Ovary (tissue), 9 donors: ENCODE results near the gene PRKAR2A. TPM values are rescaled to one million over a fixed set of nuclear protein-coding genes. Genes with fewer than 3 reads are reported as not detected.
"Not testable (repeated sequence)": the region's sequence is repeated elsewhere in the genome, so short reads cannot be mapped to it uniquely, and the experiment has no call there.

Experiments used
- DNase-seq, 5 donors: peaks; one replicate each; pipeline ENCODE4 v3.0.0-alpha.2; 2019 to 2020
- H3K27ac ChIP-seq, 2 donors: fragments of 200-600 bp; one replicate each; pipeline versions ENCODE4 v1.5.1 to v1.8.0; 2019 to 2022
- H3K27me3 ChIP-seq: fragments of 200-600 bp; one replicate; pipeline ENCODE4 v1.8.0; 2022
- H3K36me3 ChIP-seq: fragments of 200-600 bp; sonication (generic); one replicate; pipeline ENCODE4 v1.5.1; 2019
- H3K4me1 ChIP-seq: one replicate; pipeline ENCODE4 v1.8.1; 2013; ENCODE audit warnings: mild to moderate bottlenecking, moderate library complexity; ENCODE audit not compliant: insufficient read depth
- H3K4me3 ChIP-seq: fragments of 200-600 bp; sonication (generic); one replicate; pipeline ENCODE4 v1.5.1; 2017
- H3K9me3 ChIP-seq, 2 donors: fragments of 200-600 bp in 1 of 2; sonication (generic) in 1 of 2; one replicate each; pipeline versions ENCODE4 v1.5.1 to v1.8.1; 2013 to 2019; ENCODE audit warnings: mild to moderate bottlenecking in 1 of 2, moderate library complexity in 1 of 2
- EP300 ChIP-seq: sonication (generic); formaldehyde crosslinking; IDR thresholded peaks from one replicate; pipeline ENCODE4 v1.6.1; 2017; ENCODE audit warnings: antibody characterized with exemption
- POLR2A ChIP-seq: fragments of 450-650 bp; IDR thresholded peaks from one replicate; pipeline ENCODE4 v1.6.1; 2017; ENCODE audit warnings: antibody characterized with exemption, mild to moderate bottlenecking, moderate library complexity
- WGBS, 3 donors: extraction: QIAGEN DNeasy Blood & Tissue Kit in 1 of 3; methylation state at CpG; one replicate each; pipeline versions ENCODE4 v1.1.5 to v1.1.7; 2013 to 2017; 5-methylcytosine and 5-hydroxymethylcytosine counted together
- intact Hi-C, 4 donors: fragments of 100-400 bp; cut with DNase I; formaldehyde crosslinking; loops; one replicate each; pipeline versions ENCODE4 v1.11.0 to v1.15.1; 2022 to 2023
- polyA plus RNA-seq, 2 donors: library from polyadenylated mRNA; stranded (reverse); fragments of 200-250 nt in 1 of 2; fragments of 350-450 nt in 1 of 2; fragmentation: Illumina TruSeq in 1 of 2; extraction: RNeasy Lipid Tissue Mini Kit (QIAGEN cat#74804) in 1 of 2; gene quantifications; one replicate each; pipeline ENCODE4 v1.2.3, GENCODE V29; 2013 to 2014
- total RNA-seq, 7 donors: library from RNA; depleted of rRNA in 2 of 7; stranded (reverse); fragments of >200 nt in 2 of 7; fragmentation: NEBNext Ultra II Directional in 3 of 7; extraction: Animal tissue kit (Norgen Biotek cat#: 25700) in 3 of 7; gene quantifications; one replicate each; pipeline versions ENCODE4 v1.1.0 to v1.2.4, GENCODE V29; 2016 to 2023
- TF ChIP-seq, protein P1 (sequence below), 3 donors: fragments of 450-650 bp in 2 of 3; fragments of 200-600 bp in 1 of 3; IDR thresholded peaks; one replicate each; pipeline versions ENCODE4 v1.5.1 to v1.8.0; 2016 to 2022; ENCODE audit warnings: antibody characterized with exemption in 3 of 3, mild to moderate bottlenecking in 1 of 3
- donor health status: DM: no; HTN: no; CAD: no; lungs with moderate emphysema.
- donor health status: DM: no; HTN: no; CAD: no.
- donor health status: Bipolar disorder and iron deficiency.
- donor health status: DM: yes; HTN: yes; CAD: no.
- donor health status: DM: no; HTN: no; CAD: no.
- donor health status: DM: yes; HTN: yes; CAD: no.

PRKAR2A gene
- total and polyA plus RNA-seq, 9 donors = 9.4 to 52.6 (median 41.5) TPM

DNA sequence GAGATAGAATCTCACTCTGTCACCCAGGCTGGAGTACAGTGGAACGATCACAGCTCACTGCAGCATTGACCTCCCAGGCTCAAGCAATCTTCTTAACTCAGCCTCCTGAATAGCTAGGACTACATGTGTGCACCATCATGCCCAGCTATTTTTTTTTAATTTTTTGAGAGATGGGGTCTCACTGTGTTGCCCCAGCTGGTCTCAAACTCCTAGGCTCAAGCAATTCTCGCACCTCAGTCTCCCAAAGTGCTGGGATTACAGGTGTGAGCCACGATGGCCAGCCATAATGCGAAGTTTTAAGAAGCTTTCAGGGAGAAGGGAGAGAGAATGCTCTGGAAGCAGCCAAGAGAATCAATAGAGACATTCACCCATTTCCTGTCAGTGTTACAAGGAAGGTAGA is 42.7 kb downstream of the PRKAR2A start:
- Histone ChIP-seq H3K27me3 (no peaks in the 10 kb centered on the region), H3K4me3 (no peak overlapping the region), H3K36me3 (no peaks in the 10 kb centered on the region), H3K4me1 (no peaks in the 10 kb centered on the region), H3K27ac (no peak overlapping the region), H3K9me3 (no peaks in the 10 kb centered on the region)
- WGBS, 3 donors = 91 to 98% (median 95%) methylated on average over 4 of the region's 4 CpGs
- DNase-seq = no peak
- no peak for TF ChIP-seq POLR2A
- no peak for TF ChIP-seq EP300
- TF ChIP-seq, protein P1, sequence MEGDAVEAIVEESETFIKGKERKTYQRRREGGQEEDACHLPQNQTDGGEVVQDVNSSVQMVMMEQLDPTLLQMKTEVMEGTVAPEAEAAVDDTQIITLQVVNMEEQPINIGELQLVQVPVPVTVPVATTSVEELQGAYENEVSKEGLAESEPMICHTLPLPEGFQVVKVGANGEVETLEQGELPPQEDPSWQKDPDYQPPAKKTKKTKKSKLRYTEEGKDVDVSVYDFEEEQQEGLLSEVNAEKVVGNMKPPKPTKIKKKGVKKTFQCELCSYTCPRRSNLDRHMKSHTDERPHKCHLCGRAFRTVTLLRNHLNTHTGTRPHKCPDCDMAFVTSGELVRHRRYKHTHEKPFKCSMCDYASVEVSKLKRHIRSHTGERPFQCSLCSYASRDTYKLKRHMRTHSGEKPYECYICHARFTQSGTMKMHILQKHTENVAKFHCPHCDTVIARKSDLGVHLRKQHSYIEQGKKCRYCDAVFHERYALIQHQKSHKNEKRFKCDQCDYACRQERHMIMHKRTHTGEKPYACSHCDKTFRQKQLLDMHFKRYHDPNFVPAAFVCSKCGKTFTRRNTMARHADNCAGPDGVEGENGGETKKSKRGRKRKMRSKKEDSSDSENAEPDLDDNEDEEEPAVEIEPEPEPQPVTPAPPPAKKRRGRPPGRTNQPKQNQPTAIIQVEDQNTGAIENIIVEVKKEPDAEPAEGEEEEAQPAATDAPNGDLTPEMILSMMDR (IDR thresholded peaks at IDR 0.05) = no peak
- intact Hi-C loops = no loop called here

DNA sequence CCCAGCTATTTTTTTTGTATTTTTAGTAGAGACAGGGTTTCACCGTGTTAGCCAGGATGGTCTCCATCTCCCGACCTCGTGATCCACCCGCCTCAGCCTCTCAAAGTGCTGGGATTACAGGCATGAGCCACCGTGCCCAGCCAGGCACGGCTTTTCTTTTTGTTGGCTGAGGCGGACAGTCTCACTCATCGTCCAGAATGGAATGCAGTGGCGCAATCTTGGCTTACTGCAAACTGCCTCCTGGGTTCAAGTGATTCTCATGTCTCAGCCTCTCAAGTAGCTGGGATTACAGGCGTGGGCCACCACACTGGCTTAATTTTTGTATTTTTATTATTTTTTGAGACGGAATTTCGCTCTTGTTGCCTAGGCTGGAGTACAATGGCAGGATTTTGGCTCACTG is 46.8 kb downstream of the PRKAR2A start:
- H3K36me3 ChIP-seq, H3K4me3 ChIP-seq, DNase-seq, H3K9me3 ChIP-seq, intact Hi-C loops, H3K27me3 ChIP-seq, H3K27ac ChIP-seq, H3K4me1 ChIP-seq: not testable (repeated sequence)
- 95 to 96% (median 96%) methylated on average over 12 of the region's 12 CpGs for WGBS, 3 donors

GRCh38 chr3:48798998-48799397 is 48.7 kb downstream of the PRKAR2A start:
- no peaks in the 10 kb centered on the region for H3K9me3 ChIP-seq
- no peaks in the 10 kb centered on the region for H3K36me3 ChIP-seq
- TF ChIP-seq EP300 (no peak), POLR2A (no peak)
- TF ChIP-seq, protein P1 (IDR thresholded peaks at IDR 0.05) = no peak
- no peak overlapping the region for H3K4me3 ChIP-seq
- intact Hi-C loops = no loop called here
- no peaks in the 10 kb centered on the region for H3K27me3 ChIP-seq
- no peak for DNase-seq
- no peak overlapping the region for H3K27ac ChIP-seq
- WGBS, 3 donors = 91 to 97% (median 96%) methylated on average over 1 of the region's 1 CpG
- no peaks in the 10 kb centered on the region for H3K4me1 ChIP-seq

DNA sequence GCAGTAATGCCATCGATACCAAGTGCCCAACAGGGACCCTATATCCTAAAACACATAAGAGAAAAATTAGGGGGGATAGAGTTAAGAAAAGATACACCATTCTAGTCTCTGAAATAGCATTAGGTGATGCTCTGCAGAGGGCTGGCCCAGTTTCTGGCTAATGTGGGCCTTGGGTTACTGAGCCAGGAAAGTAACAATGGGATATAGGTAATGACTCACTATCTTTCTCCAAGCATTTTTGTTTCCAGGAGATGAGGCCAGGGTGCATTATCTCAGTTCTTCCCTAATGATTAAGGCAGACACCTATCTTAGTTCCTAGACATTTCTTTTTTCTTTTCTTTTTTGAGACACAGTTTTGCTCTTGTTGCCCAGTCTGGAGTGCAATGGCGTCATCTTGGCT is 50.0 kb downstream of the PRKAR2A start:
- no peaks in the 10 kb centered on the region for H3K4me1 ChIP-seq
- no peaks in the 10 kb centered on the region for H3K27me3 ChIP-seq
- whole genome bisulfite sequencing, 3 donors = 96 to 100% (median 98%) methylated on average over 2 of the region's 2 CpGs
- no peak overlapping the region for H3K4me3 ChIP-seq
- H3K36me3 ChIP-seq = no peaks in the 10 kb centered on the region
- DNase-seq = no peak
- no peak overlapping the region for H3K27ac ChIP-seq
- no peak for TF ChIP-seq POLR2A
- TF ChIP-seq, protein P1 (IDR thresholded peaks at IDR 0.05) = no peak
- no peaks in the 10 kb centered on the region for H3K9me3 ChIP-seq
- intact Hi-C loops = no loop called here

GRCh38 chr3:48795997-48796732 is 51.5 kb downstream of the PRKAR2A start:
- Histone ChIP-seq H3K27ac (no peak overlapping the region), H3K27me3 (no peaks in the 10 kb centered on the region), H3K4me3 (no peak overlapping the region), H3K4me1 (no peaks in the 10 kb centered on the region), H3K9me3 (no peaks in the 10 kb centered on the region), H3K36me3 (no peaks in the 10 kb centered on the region)
- TF ChIP-seq EP300 (no peak), POLR2A (no peak)
- TF ChIP-seq, protein P1 (IDR thresholded peaks at IDR 0.05) = no peak
- intact Hi-C loops = no loop called here
- DNase-seq = no peak
- WGBS, 3 donors = 84 to 93% (median 88%) methylated on average over 7 of the region's 7 CpGs

DNA sequence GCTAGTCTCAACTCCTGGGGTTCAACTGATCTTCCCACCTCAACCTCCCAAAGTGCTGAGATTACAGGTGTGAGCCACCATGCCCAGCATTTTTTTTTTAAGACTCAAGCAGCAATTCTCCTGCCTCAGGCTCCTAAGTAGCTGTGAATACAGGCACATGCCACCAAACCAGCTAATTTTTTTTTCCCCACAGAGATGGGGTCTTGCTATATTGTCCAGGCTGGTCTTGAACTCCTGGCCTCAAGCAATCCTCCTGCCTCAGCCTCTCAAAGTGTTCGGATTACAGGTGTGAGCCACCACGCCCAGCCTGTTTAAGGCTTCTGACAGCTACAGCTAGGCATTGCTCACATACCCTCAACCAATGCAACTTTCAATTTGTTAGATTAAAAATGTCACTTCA is 54.2 kb downstream of the PRKAR2A start:
- 95 to 98% (median 97%) methylated on average over 2 of the region's 2 CpGs for WGBS, 3 donors
- H3K4me1 ChIP-seq, intact Hi-C loops, DNase-seq, H3K27me3 ChIP-seq, H3K4me3 ChIP-seq, H3K36me3 ChIP-seq, H3K27ac ChIP-seq, H3K9me3 ChIP-seq: not testable (repeated sequence)
